NT2/D1 (cell line): Measurements from ENCODE around the gene STARD7.

Experiments used
- SUZ12 ChIP-seq: IDR thresholded peaks from 2 replicates; pipeline ENCODE4 v1.6.1; 2011; ENCODE audit not compliant: insufficient read length, insufficient read depth; ENCODE audit errors: extremely low read depth
- YY1 ChIP-seq: IDR thresholded peaks from 2 replicates; pipeline ENCODE4 v1.6.1; 2011; ENCODE audit not compliant: insufficient read length, insufficient read depth

- TF ChIP-seq SUZ12 (no peak), YY1 (no peak)
Measured at GRCh38 chr2:96146153-96146880, 62.3 kb downstream of the STARD7 start.
